Measurements from ENCODE around the gene GRAMD1A. TPM values are rescaled to one million over a fixed set of nuclear protein-coding genes. Genes with fewer than 3 reads are reported as not detected.
A peak's percentile ranks its signal among the peaks of the same experiment; 100 is the strongest.

GRAMD1A gene
- polyA plus RNA-seq, 1 experiment = 74.9 TPM

DNA sequence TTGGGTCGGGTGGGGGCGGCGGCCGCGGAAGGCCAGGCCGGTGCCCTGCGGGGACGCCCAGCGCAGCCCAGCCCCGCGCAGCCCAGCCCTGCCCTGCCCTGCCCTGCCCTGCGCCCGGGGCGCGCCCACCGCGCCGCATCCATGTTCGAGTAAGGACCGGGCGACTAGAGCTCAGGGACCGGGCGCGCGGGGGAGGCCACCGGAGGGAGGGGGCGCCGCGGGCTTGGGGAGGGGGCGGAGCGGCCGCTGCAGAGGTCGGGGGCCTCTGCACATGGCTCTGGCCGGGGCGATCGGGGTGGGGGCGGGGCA lies 169 bp downstream of the GRAMD1A start:
- CTCF ChIA-PET = interaction anchor here (0.8 to 2.6 kb wide), 6 partner anchors 9 to 44 kb away, joined by 3 to 16 read pairs (median 5); no protein-coding TSS in a partner anchor
- no peaks in the 10 kb centered on the region for H3K27me3 ChIP-seq (ENCODE audit: control insufficient read depth, insufficient read depth, low read length)
- H3K4me3 ChIP-seq (ENCODE audit: low read depth, low read length) = peak overlapping the region; percentile 87
- TF ChIP-seq, protein P1, sequence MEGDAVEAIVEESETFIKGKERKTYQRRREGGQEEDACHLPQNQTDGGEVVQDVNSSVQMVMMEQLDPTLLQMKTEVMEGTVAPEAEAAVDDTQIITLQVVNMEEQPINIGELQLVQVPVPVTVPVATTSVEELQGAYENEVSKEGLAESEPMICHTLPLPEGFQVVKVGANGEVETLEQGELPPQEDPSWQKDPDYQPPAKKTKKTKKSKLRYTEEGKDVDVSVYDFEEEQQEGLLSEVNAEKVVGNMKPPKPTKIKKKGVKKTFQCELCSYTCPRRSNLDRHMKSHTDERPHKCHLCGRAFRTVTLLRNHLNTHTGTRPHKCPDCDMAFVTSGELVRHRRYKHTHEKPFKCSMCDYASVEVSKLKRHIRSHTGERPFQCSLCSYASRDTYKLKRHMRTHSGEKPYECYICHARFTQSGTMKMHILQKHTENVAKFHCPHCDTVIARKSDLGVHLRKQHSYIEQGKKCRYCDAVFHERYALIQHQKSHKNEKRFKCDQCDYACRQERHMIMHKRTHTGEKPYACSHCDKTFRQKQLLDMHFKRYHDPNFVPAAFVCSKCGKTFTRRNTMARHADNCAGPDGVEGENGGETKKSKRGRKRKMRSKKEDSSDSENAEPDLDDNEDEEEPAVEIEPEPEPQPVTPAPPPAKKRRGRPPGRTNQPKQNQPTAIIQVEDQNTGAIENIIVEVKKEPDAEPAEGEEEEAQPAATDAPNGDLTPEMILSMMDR (IDR thresholded peaks at IDR 0.05; ENCODE audit: insufficient read depth, low read depth, low read length) = no peak
- POLR2A ChIA-PET = no interaction called here
- H3K36me3 ChIP-seq (ENCODE audit: control insufficient read depth, insufficient read depth, low read length) = 0 out of 2 replicates have a peak, but pooled peaks cover under 1% of the 10 kb centered on the region
- DNase-seq (ENCODE audit: low read depth) = no peak

DNA sequence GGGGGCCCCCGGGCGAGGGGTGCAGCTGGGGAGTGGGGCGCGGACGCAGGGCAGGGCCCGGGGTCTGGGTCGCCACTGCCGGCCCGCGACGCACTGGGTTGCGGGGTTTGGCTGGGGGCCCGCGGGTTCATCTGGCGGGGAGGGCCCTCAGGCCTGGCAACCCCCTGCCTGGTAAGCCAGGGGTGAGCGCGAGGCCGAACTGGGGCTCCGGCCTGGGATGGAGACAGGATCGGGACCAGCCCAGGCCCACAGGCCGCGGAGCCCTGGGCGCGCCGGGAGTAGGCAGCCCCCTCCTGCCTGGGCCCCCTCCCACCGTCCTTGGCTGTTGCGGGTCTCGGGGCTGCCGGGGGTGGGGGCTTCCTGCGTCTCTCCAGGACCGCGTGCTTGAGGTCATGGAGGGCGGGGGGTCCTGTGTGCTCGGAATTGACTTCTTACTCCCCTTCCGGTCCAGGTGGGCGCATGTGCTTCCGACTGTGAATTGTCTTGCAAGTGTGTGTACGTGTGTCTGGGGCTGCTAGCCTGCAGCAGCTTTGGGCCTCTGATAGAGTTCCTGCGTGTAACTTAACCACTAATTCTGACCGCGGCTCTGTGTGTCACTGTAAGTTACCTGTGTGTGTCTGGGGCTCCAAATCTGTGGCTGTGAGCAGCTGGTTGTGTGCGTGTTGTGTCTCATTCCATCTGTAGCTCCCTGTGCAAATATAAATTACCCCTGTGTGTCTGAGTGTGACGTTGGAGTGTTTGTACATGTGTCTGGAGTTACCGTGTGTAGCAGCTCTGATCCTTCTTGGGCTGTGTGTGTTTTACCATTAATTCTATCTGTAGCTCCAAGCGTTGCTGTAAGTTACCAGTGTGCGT lies 751 bp downstream of the GRAMD1A start:
- POLR2A ChIA-PET = interaction anchor here (0.9 kb wide), 1 partner anchor 74 kb away, joined by 6 read pairs; the partner anchor contains the start of gene ZNF30

DNA sequence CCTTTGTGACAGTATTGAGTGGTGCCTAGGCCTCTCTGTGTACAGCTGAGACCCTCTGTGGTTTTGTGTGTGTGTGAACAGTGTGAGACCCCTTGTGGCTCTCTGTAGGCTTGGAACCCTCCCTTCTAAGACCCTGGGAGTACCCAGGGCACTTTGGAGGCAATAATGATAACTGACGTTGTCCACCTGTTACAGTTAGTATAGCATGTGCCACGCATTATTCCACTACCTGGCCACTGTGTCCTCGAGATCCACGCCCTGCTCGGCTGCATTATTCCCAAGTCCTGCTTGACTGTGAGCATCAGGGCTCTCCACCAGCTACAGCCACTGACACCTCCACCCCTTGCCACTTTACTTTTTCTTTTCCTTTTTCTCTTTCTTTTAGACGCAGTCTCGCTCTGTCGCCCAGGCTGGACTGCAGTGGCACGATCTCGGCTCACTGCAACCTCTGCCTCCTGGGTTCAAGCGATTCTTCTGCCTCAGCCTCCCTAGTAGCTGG lies 2.0 kb downstream of the GRAMD1A start:
- POLR2A ChIA-PET = no interaction called here
- CTCF ChIA-PET = interaction anchor here (1.8 to 2.6 kb wide), 4 partner anchors 11 to 42 kb away, joined by 6 to 16 read pairs (median 6); no protein-coding TSS in a partner anchor

More for the DNA sequence above, 751 bp downstream of the GRAMD1A start:
- Histone ChIP-seq H3K27me3 (ENCODE audit: control insufficient read depth, insufficient read depth, low read length) (no peaks in the 10 kb centered on the region), H3K36me3 (ENCODE audit: control insufficient read depth, insufficient read depth, low read length) (0 out of 2 replicates have a peak, but pooled peaks cover 2% of the 10 kb centered on the region), H3K4me3 (ENCODE audit: low read depth, low read length) (peak overlapping the region; percentile 87)
- TF ChIP-seq, protein P1 (IDR thresholded peaks at IDR 0.05; ENCODE audit: insufficient read depth, low read depth, low read length) = no peak
- no peak for DNase-seq (ENCODE audit: low read depth)
- CTCF ChIA-PET = interaction anchor here (1.2 to 2.6 kb wide), 5 partner anchors 10 to 43 kb away, joined by 3 to 16 read pairs (median 6); no protein-coding TSS in a partner anchor

DNA sequence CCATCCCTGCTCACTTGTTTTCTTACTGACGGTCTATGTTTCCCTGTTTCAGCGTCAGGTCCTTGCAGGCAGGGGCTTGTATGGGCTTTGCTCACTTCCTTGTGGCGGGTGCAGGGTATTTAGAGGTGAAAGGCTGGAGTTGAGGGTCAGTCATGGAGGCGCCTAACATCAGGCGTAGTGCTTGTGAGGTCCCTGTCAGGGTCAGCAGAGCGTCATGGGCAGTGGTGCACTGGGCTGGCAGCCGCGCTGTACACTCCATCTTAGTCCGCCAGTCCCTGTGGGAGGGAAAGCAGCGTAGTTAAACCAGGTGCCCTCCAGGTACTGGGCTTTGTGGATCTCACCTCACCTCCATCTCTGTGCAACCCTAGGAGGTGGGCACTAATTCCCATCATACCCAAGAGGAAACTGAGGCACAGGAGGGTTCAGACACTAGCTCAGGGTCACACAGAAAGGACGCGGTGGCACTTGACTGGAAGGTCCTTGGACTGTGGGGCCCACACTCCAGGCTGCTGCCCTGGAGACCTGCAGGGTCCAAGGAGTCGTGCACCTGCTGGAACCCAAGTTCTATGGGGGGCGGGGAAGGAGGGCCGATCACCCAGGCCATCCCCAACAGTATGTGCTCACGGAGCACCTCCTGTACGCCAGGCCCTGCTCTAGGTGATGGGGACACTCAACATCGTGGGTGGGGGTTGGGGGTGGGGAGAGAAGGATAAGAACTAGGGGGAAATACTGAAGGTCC lies 4.6 kb downstream of the GRAMD1A start:
- no peak for DNase-seq (ENCODE audit: low read depth)
- ChIA-PET POLR2A (no interaction called here), CTCF (interaction anchor here (1.1 kb wide), 1 partner anchor 16 kb away, joined by 3 read pairs; no protein-coding TSS in a partner anchor)
- TF ChIP-seq, protein P1 (IDR thresholded peaks at IDR 0.05; ENCODE audit: insufficient read depth, low read depth, low read length) = no peak
- Histone ChIP-seq H3K36me3 (ENCODE audit: control insufficient read depth, insufficient read depth, low read length) (peaks cover 9% of the 10 kb centered on the region), H3K4me3 (ENCODE audit: low read depth, low read length) (no peak overlapping the region), H3K27me3 (ENCODE audit: control insufficient read depth, insufficient read depth, low read length) (no peaks in the 10 kb centered on the region)

More for the DNA sequence above, 2.0 kb downstream of the GRAMD1A start:
- Histone ChIP-seq H3K4me3 (ENCODE audit: low read depth, low read length) (no peak overlapping the region), H3K27me3 (ENCODE audit: control insufficient read depth, insufficient read depth, low read length) (no peaks in the 10 kb centered on the region), H3K36me3 (ENCODE audit: control insufficient read depth, insufficient read depth, low read length) (0 out of 2 replicates have a peak, but pooled peaks cover 2% of the 10 kb centered on the region)
- DNase-seq (ENCODE audit: low read depth) = no peak
- TF ChIP-seq, protein P1 (IDR thresholded peaks at IDR 0.05; ENCODE audit: insufficient read depth, low read depth, low read length) = no peak

Measured in BJ (cell line).